Activated CD8-positive, alpha-beta memory T cell treated with anti-CD3 and anti-CD28 coated beads, Interleukin-2, amount 50 U/mL, for 48 hours (primary cell): Measurements from ENCODE around the gene STMP1.
"Not testable (repeated sequence)": the region's sequence is repeated elsewhere in the genome, so short reads cannot be mapped to it uniquely, and the experiment has no call there.

Experiments
- DNase-seq: peaks from one replicate; pipeline ENCODE4 v3.0.0-alpha.2; 2020

STMP1 gene

DNA sequence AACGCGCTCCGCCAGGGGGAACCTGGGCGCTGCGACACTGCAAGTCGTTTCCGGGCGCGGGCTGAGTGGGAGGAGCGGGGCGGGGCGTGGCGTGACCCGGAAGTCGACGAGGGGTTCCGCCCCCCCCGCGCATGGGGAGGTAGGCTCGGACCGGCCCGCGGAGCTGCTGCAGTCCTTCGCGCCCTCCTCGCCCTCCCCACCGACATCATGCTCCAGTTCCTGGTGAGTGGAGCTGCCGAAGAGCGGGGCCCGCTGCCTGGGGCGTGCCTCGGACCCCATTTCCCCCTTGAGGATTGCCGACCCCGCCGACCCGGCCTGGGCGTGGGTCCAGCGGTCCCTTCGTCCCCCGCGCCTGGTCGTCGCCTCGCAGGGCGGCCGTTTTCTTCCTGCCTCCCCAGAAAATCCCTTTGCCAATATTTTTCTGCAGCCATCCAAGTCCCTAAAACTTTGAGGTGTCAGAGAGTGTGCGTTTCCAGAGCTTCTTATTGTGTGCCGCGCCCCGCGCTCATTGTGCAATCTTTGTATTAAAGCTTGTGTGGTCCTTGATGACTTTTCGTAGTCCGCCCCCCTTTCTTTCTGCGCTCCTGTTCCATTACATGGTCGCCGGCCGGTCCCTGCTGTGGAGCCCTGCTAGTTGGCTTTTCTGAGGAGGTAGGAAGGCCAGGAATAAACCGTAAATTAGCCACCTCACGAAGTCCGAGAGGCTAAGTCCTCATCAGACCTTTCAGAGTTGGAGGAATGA is at the start of gene STMP1:
Gene STMP1 (plus strand): TSS at position 142 of the 742 bp plus-strand sequence.
- DNase-seq, result peak; percentile 99

- DNase-seq, result no peak
Measured at GRCh38 chr7:135616136-135616535, 46.2 kb upstream of the STMP1 start.

- no peak for DNase-seq
Measured at GRCh38 chr7:135617781-135618180, 44.5 kb upstream of the STMP1 start.

DNA sequence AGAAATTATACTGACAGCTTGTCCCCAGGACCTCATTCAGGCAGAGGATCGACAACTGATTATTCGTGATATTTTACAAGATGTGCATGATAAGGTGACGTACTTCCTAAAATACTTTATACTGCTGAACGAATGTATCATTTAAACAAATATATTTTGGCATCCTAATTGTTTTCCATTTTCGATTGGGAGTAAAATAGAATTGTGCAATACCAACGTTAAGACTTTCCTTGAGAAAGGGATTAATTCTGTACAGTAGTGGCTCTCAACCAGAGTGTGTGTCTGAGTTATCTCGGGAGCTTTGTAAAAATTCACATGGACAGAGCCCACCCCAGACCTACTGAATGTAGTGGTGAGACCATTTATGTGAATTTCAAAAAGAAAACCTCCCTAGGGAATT is 43.8 kb upstream of the STMP1 start:
- DNase-seq, result no peak

- no peak for DNase-seq
Measured at GRCh38 chr7:135620447-135620846, 41.9 kb upstream of the STMP1 start.

DNA sequence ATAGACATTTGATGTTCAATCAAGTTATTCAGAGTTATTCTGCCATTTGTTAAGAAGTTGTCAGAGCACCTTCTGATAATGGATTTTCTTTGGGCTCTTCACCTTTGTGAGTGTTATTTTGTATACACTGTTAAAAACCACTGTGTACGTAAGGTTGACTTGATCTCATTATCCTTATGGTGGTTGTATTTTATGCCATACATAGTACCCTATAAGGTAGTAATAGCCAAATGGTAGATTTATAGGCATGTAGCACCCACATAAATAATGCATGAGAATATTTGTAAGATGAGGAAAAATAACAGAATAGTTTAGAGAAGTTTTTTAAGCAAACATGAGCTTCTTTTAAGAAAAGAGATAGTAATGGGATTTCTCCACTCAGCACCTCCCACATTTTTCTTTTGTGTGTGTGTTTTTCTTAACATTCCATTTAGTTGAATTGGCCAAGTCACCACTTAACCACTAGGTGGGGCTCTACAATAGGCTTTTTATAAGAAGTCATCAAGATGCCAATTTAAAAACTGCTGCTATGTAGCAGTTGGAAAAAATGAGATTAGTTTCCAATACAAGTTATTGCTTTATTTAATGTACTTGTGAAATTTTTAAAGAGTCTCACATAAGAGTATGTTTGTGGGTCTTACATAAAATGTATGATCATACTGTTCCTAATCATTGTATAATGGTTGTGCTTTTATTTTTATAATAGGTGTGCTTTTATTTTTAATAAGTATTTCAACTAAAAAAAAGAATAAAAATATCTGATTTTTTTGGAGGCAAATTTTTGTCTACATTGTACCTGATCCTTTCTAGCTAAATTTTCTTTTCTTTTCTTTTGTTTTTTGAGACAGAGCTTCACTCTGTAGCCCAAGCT is 41.1 kb upstream of the STMP1 start:
- no peak for DNase-seq

- no peak for DNase-seq
Measured at GRCh38 chr7:135634191-135634878, 28.0 kb upstream of the STMP1 start.

GRCh38 chr7:135639690-135640089 is 22.6 kb upstream of the STMP1 start:
- DNase-seq, result not testable (repeated sequence)

- no peak for DNase-seq
Measured at GRCh38 chr7:135644154-135644553, 18.2 kb upstream of the STMP1 start.

DNA sequence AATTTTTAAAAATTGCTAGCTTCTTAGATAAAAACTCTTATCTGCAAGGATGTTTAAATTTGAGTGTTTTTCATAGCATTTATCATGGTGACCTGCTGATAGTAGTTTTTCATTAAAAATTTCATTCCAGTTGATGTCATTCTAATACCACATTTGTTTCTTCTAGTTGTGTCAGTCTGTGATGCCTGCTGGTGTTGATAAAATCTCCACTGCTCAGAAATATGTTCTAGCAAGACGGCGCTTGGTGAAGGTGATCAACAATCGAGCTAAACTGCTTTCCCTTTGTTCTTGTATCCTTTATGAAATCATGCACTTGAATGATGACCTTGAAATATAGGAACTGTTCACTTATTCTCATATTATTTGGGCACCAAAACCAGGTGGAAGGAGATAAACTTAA is 17.6 kb upstream of the STMP1 start:
- DNase-seq, result no peak

DNA sequence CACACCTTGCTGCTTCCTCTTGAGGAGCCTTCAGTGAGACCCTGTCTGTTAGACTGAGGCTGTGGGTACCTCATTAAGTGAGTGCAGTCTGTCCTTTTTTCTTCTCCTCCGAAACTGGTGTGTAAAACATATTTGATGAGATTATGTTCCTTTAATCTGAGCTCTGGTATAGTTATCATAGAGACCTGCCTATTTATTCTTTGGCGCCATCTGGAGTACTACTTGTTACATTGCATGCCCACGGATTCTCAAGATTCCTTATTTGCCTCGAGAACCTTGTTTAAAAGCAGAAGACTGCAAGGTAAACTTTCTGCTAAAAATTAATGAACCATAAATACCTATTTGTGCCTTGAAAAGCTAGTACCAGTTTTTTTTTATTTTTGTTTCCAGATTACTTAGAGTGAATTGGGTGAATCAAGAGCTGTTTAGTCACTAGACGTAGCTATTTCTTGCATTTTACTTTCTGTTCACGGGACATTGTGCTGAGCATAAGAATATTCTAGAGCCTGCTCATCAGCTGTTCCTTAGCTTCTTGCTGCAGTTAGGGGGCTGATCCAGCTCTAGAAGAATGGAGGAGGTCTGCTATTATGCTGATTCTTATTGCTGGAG is 16.9 kb upstream of the STMP1 start:
- no peak for DNase-seq

DNA sequence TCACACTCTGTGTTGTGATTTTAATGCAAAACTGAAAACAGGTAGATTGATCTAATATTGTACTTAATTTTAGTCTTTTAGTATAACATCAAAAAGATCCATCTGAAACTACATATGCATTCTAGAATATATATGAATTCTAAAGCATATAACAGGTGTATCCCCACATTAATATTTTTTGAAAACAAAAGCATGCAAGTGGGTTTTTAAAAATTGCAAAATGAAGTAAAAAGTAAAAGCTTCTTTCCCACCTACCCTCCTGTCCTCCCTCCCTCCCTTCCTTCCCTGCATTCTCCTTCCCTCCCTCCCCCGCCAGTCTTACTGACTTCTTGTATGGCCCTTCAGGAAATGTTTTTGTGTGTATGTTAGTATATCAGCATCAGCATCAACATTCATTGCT is 14.6 kb upstream of the STMP1 start:
- DNase-seq, result no peak

DNA sequence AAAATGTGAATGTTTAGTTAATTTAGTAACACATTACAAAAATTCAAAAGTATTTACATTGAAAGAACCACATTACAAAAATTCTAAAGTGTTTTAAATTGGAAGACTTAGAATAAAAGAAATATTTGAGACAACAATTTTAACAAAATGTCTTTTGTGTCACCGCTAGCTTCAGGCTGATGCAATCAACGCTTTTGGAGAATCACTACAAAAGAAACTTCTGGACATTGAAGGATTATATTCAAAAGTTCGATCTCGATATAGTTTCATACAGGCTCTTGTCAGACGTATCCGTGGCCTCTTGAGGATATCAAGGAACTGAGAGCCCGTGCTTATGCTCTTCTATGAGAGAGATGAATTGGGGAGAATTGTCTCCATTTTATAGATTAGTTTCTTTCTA is 14.1 kb upstream of the STMP1 start:
- no peak for DNase-seq

GRCh38 chr7:135650831-135651573 is 11.3 kb upstream of the STMP1 start:
- no peak for DNase-seq

DNA sequence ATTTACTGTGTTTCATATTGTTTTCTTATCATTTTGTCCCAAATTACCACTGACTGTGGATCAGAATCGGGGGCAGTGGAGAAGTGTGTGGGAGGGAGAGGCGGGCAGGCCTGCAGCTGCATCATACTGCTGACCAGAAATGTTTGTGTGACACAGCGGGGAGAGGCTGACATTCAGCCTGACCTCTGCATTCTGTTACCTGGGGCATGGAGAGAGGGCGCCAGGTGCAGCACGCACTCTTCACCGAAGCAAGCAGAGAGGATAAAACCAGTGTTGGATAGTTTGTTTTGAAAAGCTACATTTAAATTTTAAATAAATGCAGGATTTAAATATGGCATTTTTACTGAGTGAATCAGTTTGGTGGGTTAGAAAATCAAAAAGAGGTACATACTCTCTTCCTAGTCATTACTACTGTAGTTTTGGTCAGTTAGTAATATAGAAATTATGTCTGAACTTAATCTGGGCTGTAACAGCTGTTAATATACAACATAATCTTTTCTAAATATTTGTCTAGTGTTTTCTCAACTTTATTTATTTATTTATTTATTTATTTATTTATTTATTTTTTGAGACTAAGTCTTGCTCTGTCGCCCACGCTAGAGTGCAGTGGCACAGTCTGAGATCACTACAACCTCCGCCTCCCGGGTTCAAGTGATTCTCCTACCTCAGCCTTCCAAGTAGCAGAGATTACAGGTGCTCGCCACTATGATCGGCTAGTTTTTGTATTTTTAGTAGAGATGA is 8.8 kb upstream of the STMP1 start:
- DNase-seq, result no peak

GRCh38 chr7:135658564-135658963 is 3.8 kb upstream of the STMP1 start:
- no peak for DNase-seq

GRCh38 chr7:135659159-135659846 is 3.0 kb upstream of the STMP1 start:
- DNase-seq, result no peak

DNA sequence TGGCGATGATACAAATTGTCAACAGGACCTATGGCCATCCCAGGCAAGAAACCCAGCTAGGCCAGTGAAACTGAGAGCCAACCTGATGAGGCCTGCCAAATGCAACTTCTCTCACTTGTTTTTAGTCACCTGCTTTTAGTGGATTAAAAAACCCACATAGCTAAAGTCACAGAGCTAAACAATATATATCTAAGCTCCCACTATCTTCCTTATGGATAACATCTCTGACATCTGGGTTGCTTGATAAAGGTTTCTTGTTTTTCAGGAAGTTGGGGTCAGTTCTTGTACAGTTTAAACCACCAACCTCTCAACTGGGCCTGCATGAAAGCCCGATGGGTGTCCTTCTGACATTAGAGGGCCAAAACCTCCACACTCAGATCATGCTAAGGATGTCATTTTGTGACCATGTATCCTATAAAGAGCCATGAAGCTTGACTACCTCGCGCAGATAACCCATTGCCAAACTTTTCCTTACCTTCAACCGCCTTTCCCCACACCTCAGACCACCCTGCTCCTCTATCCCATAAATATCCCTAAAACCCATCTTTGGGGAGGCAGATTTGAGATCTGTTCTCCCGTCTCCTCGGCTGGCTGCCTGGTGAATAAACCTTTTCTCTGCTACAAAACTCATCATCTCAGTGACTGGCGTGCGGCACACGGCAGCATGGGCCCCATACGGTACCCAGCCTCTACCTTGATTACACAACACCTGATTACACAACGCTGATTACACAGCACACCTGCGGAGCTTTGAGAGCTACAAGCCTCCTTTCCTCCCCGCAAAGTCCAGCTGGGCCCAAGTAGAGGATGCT is 797 bp upstream of the STMP1 start:
- no peak for DNase-seq

DNA sequence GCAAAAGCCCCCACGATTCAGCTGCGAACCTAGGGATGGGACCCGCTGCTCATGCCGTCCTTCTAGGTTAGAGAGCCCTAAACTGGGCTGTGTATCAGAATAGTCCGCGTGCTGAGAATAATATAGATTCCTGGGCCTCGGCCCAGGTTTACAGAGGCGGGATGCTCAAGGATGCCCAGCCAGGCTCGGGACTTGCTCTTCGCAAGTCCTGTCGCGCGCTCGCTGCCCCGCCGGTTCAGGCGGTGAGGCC is 266 bp upstream of the STMP1 start:
- DNase-seq, result no peak

GRCh38 chr7:135664046-135664589 is 1.8 kb downstream of the STMP1 start:
- no peak for DNase-seq
